ENCODE measurements around the gene ACOT4.
"Not testable (repeated sequence)": the region's sequence is repeated elsewhere in the genome, so short reads cannot be mapped to it uniquely, and the experiment has no call there.

GRCh38 chr14:73562256-73562655 is 29.4 kb upstream of the ACOT4 start:
- TF ChIP-seq, protein P1, sequence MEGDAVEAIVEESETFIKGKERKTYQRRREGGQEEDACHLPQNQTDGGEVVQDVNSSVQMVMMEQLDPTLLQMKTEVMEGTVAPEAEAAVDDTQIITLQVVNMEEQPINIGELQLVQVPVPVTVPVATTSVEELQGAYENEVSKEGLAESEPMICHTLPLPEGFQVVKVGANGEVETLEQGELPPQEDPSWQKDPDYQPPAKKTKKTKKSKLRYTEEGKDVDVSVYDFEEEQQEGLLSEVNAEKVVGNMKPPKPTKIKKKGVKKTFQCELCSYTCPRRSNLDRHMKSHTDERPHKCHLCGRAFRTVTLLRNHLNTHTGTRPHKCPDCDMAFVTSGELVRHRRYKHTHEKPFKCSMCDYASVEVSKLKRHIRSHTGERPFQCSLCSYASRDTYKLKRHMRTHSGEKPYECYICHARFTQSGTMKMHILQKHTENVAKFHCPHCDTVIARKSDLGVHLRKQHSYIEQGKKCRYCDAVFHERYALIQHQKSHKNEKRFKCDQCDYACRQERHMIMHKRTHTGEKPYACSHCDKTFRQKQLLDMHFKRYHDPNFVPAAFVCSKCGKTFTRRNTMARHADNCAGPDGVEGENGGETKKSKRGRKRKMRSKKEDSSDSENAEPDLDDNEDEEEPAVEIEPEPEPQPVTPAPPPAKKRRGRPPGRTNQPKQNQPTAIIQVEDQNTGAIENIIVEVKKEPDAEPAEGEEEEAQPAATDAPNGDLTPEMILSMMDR (IDR thresholded peaks at IDR 0.05; ENCODE audit: poor library complexity, severe bottlenecking): not testable (repeated sequence)
- TF ChIP-seq SMC3 (conservative IDR thresholded peaks at IDR 0.05; ENCODE audit: poor library complexity): not testable (repeated sequence)
